BJ (cell line): ENCODE measurements around the gene PTPRM. TPM values are rescaled to one million over a fixed set of nuclear protein-coding genes. Genes with fewer than 3 reads are reported as not detected.

Source experiments
- CTCF ChIA-PET: fragments of 350-600 bp; formaldehyde crosslinking; extraction: SDS; loops from one replicate; lab custom pipeline; 2021; ENCODE audit warnings: antibody characterized with exemption, inconsistent platforms; lab: Yijun Ruan, JAX
- POLR2A ChIA-PET: fragments of 300-600 bp; sonication (Branson Sonifier 250); formaldehyde crosslinking; extraction: SDS; loops from one replicate; lab custom pipeline; 2021; ENCODE audit warnings: antibody characterized with exemption; lab: Charles Lee
- DNase-seq: peaks from one replicate; pipeline ENCODE4 v3.0.0-alpha.2; 2011; ENCODE audit warnings: low read depth
- H3K27me3 ChIP-seq: 2 replicates; pipeline ENCODE4 v1.6.0; 2011; ENCODE audit warnings: low read length; ENCODE audit not compliant: control insufficient read depth, insufficient read depth
- H3K36me3 ChIP-seq: 2 replicates; pipeline ENCODE4 v1.5.1; 2011; ENCODE audit warnings: low read length; ENCODE audit not compliant: control insufficient read depth, insufficient read depth
- H3K4me3 ChIP-seq: 2 replicates; pipeline ENCODE4 v1.5.1; 2011; ENCODE audit warnings: low read depth, mild to moderate bottlenecking, control low read depth, low read length
- CTCF ChIP-seq: IDR thresholded peaks from 2 replicates; pipeline ENCODE4 v1.5.1; 2011; ENCODE audit warnings: low read depth, mild to moderate bottlenecking, control low read depth, inconsistent platforms, low read length, moderate library complexity; ENCODE audit not compliant: insufficient read depth
- polyA plus RNA-seq: library from polyadenylated mRNA; depleted of rRNA; stranded (reverse); fragments of >200 nt; gene quantifications from 2 replicates; pipeline ENCODE4 v1.2.3, GENCODE V29; 2011

Gene PTPRM
- polyA plus RNA-seq, 1 experiment, result 149 TPM

DNA sequence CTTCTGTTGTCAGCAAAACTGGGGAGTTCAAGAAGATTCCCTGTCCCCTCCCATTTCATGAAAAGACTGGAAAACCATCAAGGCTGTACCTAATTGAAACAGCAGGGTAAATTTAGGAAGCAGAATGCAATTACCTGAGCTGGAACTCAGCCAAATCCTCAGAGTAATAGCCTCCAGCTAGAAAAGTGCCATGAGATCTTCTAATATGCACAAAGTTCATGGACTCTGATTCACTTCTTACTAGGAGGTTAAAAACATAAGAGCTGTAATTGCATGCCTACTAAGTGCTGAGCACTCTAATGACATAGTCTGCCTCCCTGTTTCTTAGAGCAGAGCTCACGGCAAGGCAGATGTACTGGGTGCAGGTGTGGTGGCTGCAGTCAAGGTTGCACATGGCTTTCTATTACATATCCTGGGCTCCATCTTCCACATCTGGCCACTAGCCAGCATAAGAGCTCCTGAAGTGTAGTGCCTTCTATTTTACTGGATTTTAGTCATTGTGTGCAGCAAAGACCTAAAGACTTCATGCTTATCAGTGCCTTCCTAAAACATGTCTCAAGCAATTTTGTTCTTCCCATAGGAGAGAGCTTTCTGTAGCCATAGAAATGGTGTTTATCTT is 341.7 kb downstream of the PTPRM start:
- no peak for DNase-seq
- TF ChIP-seq CTCF, result no peak
- no peaks in the 10 kb centered on the region for H3K27me3 ChIP-seq
- ChIA-PET POLR2A (no interaction called here), CTCF (interaction anchor here (0.5 to 2.3 kb wide), 3 partner anchors 18 to 387 kb away, joined by 3 to 8 read pairs (median 5); partner anchors contain the start of gene PTPRM)
- no peaks in the 10 kb centered on the region for H3K36me3 ChIP-seq
- H3K4me3 ChIP-seq, result no peak overlapping the region

- CTCF ChIA-PET, result no interaction called here
- no peak for DNase-seq
- Histone ChIP-seq H3K36me3 (no peaks in the 10 kb centered on the region), H3K4me3 (no peak overlapping the region), H3K27me3 (no peaks in the 10 kb centered on the region)
- no peak for TF ChIP-seq CTCF
- POLR2A ChIA-PET, result interaction anchor here (0.5 kb wide), 1 partner anchor 64 kb away, joined by 3 read pairs; no protein-coding TSS in a partner anchor
Measured at GRCh38 chr18:7914834-7915670, 347.9 kb downstream of the PTPRM start.

- ChIA-PET POLR2A (no interaction called here), CTCF (no interaction called here)
- TF ChIP-seq CTCF, result no peak
- Histone ChIP-seq H3K27me3 (no peaks in the 10 kb centered on the region), H3K36me3 (no peaks in the 10 kb centered on the region), H3K4me3 (no peak overlapping the region)
- no peak for DNase-seq
Measured at GRCh38 chr18:7918701-7919100, 351.6 kb downstream of the PTPRM start.

GRCh38 chr18:7919565-7919964 is 352.4 kb downstream of the PTPRM start:
- ChIA-PET POLR2A (no interaction called here), CTCF (interaction anchor here (0.7 kb wide), 1 partner anchor 32 kb away, joined by 3 read pairs; no protein-coding TSS in a partner anchor)
- no peaks in the 10 kb centered on the region for H3K36me3 ChIP-seq
- no peaks in the 10 kb centered on the region for H3K27me3 ChIP-seq
- H3K4me3 ChIP-seq, result no peak overlapping the region
- no peak for DNase-seq
- no peak for TF ChIP-seq CTCF

DNA sequence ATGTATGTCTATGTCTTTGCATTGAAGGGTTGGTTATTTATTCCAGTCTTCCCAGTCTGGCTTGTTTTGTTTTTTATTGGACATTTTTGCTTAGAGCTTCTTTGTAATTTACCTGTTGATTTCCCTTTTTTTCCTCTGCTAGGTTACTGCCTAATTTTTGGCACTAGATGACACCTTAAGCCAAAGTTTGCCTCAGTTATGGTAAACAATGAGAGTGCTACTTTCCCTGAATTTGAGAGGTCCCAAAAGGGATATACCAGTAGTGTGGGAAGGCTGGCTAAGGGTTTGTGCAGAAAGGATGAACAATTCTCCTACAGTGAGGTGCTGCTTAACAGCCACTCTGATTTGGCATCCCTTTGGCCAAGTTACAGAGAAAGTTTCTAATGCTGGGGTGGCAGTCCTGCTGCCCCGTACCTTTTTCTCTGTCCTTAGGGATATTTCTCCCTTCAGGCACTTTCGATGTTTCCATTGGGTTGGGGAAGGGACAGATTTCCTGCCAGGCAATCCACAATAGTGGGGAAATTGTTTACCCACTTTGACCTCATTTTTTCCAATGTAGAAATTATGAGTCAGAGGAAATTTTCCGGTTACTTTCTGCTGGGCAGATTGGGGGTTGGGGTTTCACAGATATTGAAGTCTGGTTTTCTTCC is 354.9 kb downstream of the PTPRM start:
- CTCF ChIA-PET, result no interaction called here
- TF ChIP-seq CTCF, result no peak
- POLR2A ChIA-PET, result no interaction called here
- no peaks in the 10 kb centered on the region for H3K36me3 ChIP-seq
- no peak for DNase-seq
- H3K27me3 ChIP-seq, result no peaks in the 10 kb centered on the region
- no peak overlapping the region for H3K4me3 ChIP-seq
